HepG2 (cell line): Measurements from ENCODE around the gene SOCS1. TPM values are rescaled to one million over a fixed set of nuclear protein-coding genes. Genes with fewer than 3 reads are reported as not detected.

Experiments
- AGO2 ChIP-seq: fragments of 200-400 bp; formaldehyde crosslinking; optimal IDR thresholded peaks from 2 replicates; pipeline ENCODE3; 2017; ENCODE audit warnings: mild to moderate bottlenecking, low read depth, low read length, moderate library complexity
- ATF7 ChIP-seq, 2 experiments: fragments of 450-650 bp in 1 of 2; sonication (generic) in 1 of 2; formaldehyde crosslinking in 1 of 2; IDR thresholded peaks; 2 replicates each; pipeline versions ENCODE4 v1.4.0 to v1.6.1; 2016 to 2020; ENCODE audit warnings: antibody characterized with exemption in 1 of 2, mild to moderate bottlenecking in 1 of 2, missing genetic modification reagents in 1 of 2
- FOSL1 ChIP-seq: sonication (generic); formaldehyde crosslinking; IDR thresholded peaks from 2 replicates; pipeline ENCODE4 v1.9.0; 2021; ENCODE audit warnings: missing genetic modification reagents, borderline replicate concordance
- HNF4G ChIP-seq, 2 experiments: sonication (generic) in 1 of 2; formaldehyde crosslinking in 1 of 2; IDR thresholded peaks; 2 replicates each; pipeline versions ENCODE4 v1.4.0 to v1.6.1; 2011 to 2020; ENCODE audit warnings: borderline replicate concordance in 2 of 2, low read depth in 2 of 2, mild to moderate bottlenecking in 2 of 2, low read length in 1 of 2, missing genetic modification reagents in 1 of 2, moderate library complexity in 1 of 2
- POGZ ChIP-seq: sonication (generic); formaldehyde crosslinking; IDR thresholded peaks from 2 replicates; pipeline ENCODE4 v1.4.0; 2020; ENCODE audit warnings: mild to moderate bottlenecking, missing genetic modification reagents
- SETDB1 ChIP-seq: sonication (generic); formaldehyde crosslinking; IDR thresholded peaks from 2 replicates; pipeline ENCODE4 v1.5.1; 2020; ENCODE audit warnings: missing genetic modification reagents, mild to moderate bottlenecking, borderline replicate concordance
- ZNF282 ChIP-seq: fragments of 450-650 bp; IDR thresholded peaks from 2 replicates; pipeline ENCODE4 v1.6.1; 2018; ENCODE audit not compliant: partially characterized antibody
- ZNF367 ChIP-seq: sonication (generic); formaldehyde crosslinking; IDR thresholded peaks from 2 replicates; pipeline ENCODE4 v1.4.0; 2020; ENCODE audit warnings: missing genetic modification reagents, borderline replicate concordance
- ZNF484 ChIP-seq: sonication (generic); formaldehyde crosslinking; IDR thresholded peaks from 2 replicates; pipeline ENCODE4 v1.5.1; 2020; ENCODE audit warnings: mild to moderate bottlenecking, low read depth, missing genetic modification reagents, borderline replicate concordance
- ZNF709 ChIP-seq: sonication (generic); formaldehyde crosslinking; IDR thresholded peaks from 2 replicates; pipeline ENCODE4 v1.5.0; 2020; ENCODE audit warnings: mild to moderate bottlenecking, missing genetic modification reagents
- ZNF776 ChIP-seq: sonication (generic); formaldehyde crosslinking; IDR thresholded peaks from 2 replicates; pipeline ENCODE4 v1.4.0; 2020; ENCODE audit warnings: mild to moderate bottlenecking, missing genetic modification reagents
- ZNF790 ChIP-seq: sonication (generic); formaldehyde crosslinking; IDR thresholded peaks from 2 replicates; pipeline ENCODE4 v1.8.0; 2022; ENCODE audit warnings: missing genetic modification reagents, mild to moderate bottlenecking, borderline replicate concordance
- ZSCAN29 ChIP-seq: sonication (generic); formaldehyde crosslinking; conservative IDR thresholded peaks from 2 replicates; pipeline ENCODE4 v1.4.0; 2020; ENCODE audit warnings: mild to moderate bottlenecking, missing genetic modification reagents
- ZSCAN30 ChIP-seq: sonication (generic); formaldehyde crosslinking; IDR thresholded peaks from 2 replicates; pipeline ENCODE4 v1.5.0; 2020; ENCODE audit warnings: mild to moderate bottlenecking, missing genetic modification reagents
- polyA plus RNA-seq, 8 experiments: library from polyadenylated mRNA; depleted of rRNA in 3 of 8; stranded (reverse) in 7 of 8; unstranded in 1 of 8; fragments of >200 nt; fragmentation: Illumina TruSeq in 4 of 8; extraction: Trizol in 4 of 8; gene quantifications; 2 replicates each; pipeline versions ENCODE4 v1.2.1 to v1.2.3, GENCODE V29; 2011 to 2016; ENCODE audit warnings: low read depth in 4 of 8, missing spikeins in 1 of 8, mixed read lengths in 1 of 8; ENCODE audit not compliant: insufficient read depth in 1 of 8
- total RNA-seq, 5 experiments: library from RNA; depleted of rRNA; stranded (reverse); fragments of >200 nt; fragmentation: Illumina TruSeq; extraction: Trizol; gene quantifications; 2 replicates each; pipeline ENCODE4 v1.2.3, GENCODE V29; 2016; ENCODE audit warnings: low read depth in 1 of 5
- TF ChIP-seq, protein P1 (sequence below): IDR thresholded peaks from 2 replicates; pipeline ENCODE4 v1.6.1; 2018; ENCODE audit warnings: missing genetic modification reagents
- TF ChIP-seq, protein P2 (sequence below): sonication (generic); formaldehyde crosslinking; IDR thresholded peaks from 2 replicates; pipeline ENCODE4 v1.4.0; 2020; ENCODE audit warnings: missing genetic modification reagents
- TF ChIP-seq, protein P3 (sequence below): sonication (generic); formaldehyde crosslinking; IDR thresholded peaks from 2 replicates; pipeline ENCODE4 v1.4.0; 2020; ENCODE audit warnings: missing genetic modification reagents, borderline replicate concordance

The SOCS1 gene
- total and polyA plus RNA-seq, 2 of the 13 experiments (the other 11 are each of a cell fraction or from before 2014, with no cell fraction given) = 5.3 to 6.3 TPM

DNA sequence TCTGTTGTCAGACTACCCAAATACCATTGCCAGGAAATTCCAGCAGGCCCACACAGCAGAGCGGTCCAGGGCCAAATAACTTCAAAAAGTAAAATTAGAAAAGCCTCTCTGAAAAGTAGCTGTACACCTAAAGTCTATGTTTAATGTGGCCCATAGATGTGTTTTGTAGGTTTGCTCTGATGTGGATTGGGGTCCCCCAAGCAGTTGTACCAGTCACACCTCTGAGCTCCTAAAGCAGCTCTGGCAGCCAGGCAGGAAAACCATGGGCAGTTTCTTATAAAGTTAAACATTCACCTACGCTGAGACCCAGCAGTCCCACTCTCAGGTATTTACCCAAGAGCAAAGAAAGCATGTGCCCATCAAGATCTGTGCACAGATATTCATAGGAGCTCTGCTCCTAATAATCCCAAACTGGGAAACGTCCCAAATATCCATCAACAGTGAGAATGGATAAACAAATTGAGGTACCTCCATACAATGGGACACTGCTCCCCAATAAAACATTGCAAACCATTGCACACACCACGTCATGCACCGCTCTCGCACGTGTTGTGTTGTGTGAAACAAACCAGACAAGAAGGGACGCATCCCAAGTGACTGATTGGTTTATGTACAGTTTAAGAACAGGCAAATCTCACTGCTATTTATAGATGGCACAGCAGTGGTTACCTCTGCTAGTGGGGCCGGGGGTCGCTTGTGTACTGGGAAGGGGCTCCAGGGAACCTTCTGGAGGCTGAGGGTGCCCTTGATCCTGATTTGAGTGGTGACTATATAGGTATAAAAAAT lies 40.9 kb upstream of the SOCS1 start (continued):
- TF ChIP-seq FOSL1 (no peak; the same call in 1 of the 2 replicates), ZNF484 (no peak), ZNF776 (0 out of 2 replicates have a peak, but pooled peaks have one; percentile 8), ATF7 (IDR thresholded peaks at IDR 0.05) (no peak), ATF7 (CRISPR knock-in tag; IDR thresholded peaks at IDR 0.05) (peak; percentile 65; the same call in 1 of the 2 replicates), AGO2 (no peak), ZNF709 (0 out of 2 replicates have a peak, but pooled peaks have one; percentile 49), HNF4G (IDR thresholded peaks at IDR 0.05; ENCODE audit: borderline replicate concordance, low read depth, low read length) (no peak), HNF4G (CRISPR knock-in tag; IDR thresholded peaks at IDR 0.05; ENCODE audit: borderline replicate concordance, low read depth) (no peak), ZNF367 (CRISPR knock-in tag) (no peak), ZNF282 (no peak), ZSCAN29 (CRISPR knock-in tag) (no peak; the same call in 1 of the 2 replicates), ZNF790 (CRISPR knock-in tag) (no peak), SETDB1 (CRISPR knock-in tag) (no peak), POGZ (CRISPR knock-in tag) (peak; percentile 49; the same call in 1 of the 2 replicates), ZSCAN30 (no peak; the same call in 1 of the 2 replicates)
- TF ChIP-seq, protein P1, sequence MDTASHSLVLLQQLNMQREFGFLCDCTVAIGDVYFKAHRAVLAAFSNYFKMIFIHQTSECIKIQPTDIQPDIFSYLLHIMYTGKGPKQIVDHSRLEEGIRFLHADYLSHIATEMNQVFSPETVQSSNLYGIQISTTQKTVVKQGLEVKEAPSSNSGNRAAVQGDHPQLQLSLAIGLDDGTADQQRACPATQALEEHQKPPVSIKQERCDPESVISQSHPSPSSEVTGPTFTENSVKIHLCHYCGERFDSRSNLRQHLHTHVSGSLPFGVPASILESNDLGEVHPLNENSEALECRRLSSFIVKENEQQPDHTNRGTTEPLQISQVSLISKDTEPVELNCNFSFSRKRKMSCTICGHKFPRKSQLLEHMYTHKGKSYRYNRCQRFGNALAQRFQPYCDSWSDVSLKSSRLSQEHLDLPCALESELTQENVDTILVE (CRISPR knock-in tag) = peak; percentile 27; the same call in 1 of the 2 replicates
- TF ChIP-seq, protein P2, sequence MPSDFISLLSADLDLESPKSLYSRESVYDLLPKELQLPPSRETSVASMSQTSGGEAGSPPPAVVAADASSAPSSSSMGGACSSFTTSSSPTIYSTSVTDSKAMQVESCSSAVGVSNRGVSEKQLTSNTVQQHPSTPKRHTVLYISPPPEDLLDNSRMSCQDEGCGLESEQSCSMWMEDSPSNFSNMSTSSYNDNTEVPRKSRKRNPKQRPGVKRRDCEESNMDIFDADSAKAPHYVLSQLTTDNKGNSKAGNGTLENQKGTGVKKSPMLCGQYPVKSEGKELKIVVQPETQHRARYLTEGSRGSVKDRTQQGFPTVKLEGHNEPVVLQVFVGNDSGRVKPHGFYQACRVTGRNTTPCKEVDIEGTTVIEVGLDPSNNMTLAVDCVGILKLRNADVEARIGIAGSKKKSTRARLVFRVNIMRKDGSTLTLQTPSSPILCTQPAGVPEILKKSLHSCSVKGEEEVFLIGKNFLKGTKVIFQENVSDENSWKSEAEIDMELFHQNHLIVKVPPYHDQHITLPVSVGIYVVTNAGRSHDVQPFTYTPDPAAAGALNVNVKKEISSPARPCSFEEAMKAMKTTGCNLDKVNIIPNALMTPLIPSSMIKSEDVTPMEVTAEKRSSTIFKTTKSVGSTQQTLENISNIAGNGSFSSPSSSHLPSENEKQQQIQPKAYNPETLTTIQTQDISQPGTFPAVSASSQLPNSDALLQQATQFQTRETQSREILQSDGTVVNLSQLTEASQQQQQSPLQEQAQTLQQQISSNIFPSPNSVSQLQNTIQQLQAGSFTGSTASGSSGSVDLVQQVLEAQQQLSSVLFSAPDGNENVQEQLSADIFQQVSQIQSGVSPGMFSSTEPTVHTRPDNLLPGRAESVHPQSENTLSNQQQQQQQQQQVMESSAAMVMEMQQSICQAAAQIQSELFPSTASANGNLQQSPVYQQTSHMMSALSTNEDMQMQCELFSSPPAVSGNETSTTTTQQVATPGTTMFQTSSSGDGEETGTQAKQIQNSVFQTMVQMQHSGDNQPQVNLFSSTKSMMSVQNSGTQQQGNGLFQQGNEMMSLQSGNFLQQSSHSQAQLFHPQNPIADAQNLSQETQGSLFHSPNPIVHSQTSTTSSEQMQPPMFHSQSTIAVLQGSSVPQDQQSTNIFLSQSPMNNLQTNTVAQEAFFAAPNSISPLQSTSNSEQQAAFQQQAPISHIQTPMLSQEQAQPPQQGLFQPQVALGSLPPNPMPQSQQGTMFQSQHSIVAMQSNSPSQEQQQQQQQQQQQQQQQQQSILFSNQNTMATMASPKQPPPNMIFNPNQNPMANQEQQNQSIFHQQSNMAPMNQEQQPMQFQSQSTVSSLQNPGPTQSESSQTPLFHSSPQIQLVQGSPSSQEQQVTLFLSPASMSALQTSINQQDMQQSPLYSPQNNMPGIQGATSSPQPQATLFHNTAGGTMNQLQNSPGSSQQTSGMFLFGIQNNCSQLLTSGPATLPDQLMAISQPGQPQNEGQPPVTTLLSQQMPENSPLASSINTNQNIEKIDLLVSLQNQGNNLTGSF (CRISPR knock-in tag) = no peak; the same call in 1 of the 2 replicates
- TF ChIP-seq, protein P3, sequence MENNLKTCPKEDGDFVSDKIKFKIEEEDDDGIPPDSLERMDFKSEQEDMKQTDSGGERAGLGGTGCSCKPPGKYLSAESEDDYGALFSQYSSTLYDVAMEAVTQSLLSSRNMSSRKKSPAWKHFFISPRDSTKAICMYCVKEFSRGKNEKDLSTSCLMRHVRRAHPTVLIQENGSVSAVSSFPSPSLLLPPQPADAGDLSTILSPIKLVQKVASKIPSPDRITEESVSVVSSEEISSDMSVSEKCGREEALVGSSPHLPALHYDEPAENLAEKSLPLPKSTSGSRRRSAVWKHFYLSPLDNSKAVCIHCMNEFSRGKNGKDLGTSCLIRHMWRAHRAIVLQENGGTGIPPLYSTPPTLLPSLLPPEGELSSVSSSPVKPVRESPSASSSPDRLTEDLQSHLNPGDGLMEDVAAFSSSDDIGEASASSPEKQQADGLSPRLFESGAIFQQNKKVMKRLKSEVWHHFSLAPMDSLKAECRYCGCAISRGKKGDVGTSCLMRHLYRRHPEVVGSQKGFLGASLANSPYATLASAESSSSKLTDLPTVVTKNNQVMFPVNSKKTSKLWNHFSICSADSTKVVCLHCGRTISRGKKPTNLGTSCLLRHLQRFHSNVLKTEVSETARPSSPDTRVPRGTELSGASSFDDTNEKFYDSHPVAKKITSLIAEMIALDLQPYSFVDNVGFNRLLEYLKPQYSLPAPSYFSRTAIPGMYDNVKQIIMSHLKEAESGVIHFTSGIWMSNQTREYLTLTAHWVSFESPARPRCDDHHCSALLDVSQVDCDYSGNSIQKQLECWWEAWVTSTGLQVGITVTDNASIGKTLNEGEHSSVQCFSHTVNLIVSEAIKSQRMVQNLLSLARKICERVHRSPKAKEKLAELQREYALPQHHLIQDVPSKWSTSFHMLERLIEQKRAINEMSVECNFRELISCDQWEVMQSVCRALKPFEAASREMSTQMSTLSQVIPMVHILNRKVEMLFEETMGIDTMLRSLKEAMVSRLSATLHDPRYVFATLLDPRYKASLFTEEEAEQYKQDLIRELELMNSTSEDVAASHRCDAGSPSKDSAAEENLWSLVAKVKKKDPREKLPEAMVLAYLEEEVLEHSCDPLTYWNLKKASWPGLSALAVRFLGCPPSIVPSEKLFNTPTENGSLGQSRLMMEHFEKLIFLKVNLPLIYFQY = peak; percentile 72; the same call in 1 of the 2 replicates
